ENCODE results near the gene ZXDC. TPM values are rescaled to one million over a fixed set of nuclear protein-coding genes. Genes with fewer than 3 reads are reported as not detected.
A peak's percentile ranks its signal among the peaks of the same experiment; 100 is the strongest.

ZXDC gene
- total RNA-seq, 1 donor from 2014 or later = 29.4 TPM

DNA sequence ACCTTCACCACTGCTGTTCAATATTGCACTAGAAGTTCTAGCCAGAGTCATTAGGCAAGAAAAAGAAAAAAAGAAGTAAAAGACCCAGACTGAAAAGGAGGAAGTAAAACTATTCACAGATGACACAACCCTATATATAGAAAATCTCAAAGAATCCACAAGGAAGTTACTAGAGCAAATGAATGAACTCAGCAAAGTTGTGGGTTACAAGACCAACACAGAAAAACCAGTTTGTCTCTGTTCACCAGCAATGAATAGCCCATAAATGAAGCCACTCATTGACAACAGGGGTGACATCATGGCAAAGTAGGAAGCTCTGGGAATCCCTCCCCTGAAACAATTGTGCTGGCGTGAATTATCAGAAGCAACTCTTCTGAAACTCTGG, 76.3 kb downstream of the ZXDC start:
- H3K27me3 Mint-ChIP-seq = peaks cover 9% of the 10 kb centered on the region
- no peak overlapping the region for H3K4me3 Mint-ChIP-seq
- no peaks in the 10 kb centered on the region for H3K9me3 Mint-ChIP-seq
- H3K4me1 Mint-ChIP-seq = no peaks in the 10 kb centered on the region
- no peak overlapping the region for H3K27ac Mint-ChIP-seq
- H3K36me3 Mint-ChIP-seq (ENCODE audit: low read depth) = no peaks in the 10 kb centered on the region
- no peak for DNase-seq
- intact Hi-C loops (cut with micrococcal nuclease) = no loop called here

- H3K27me3 Mint-ChIP-seq = peaks cover 16% of the 10 kb centered on the region
- H3K27ac Mint-ChIP-seq = no peak overlapping the region
- no peaks in the 10 kb centered on the region for H3K4me1 Mint-ChIP-seq
- DNase-seq = no peak
- intact Hi-C loops (cut with micrococcal nuclease) = no loop called here
- no peaks in the 10 kb centered on the region for H3K9me3 Mint-ChIP-seq
- no peak overlapping the region for H3K4me3 Mint-ChIP-seq
- H3K36me3 Mint-ChIP-seq (ENCODE audit: low read depth) = no peaks in the 10 kb centered on the region
These were observed 77.0 kb downstream of the ZXDC start for GRCh38 chr3:126398423-126399350.

DNA sequence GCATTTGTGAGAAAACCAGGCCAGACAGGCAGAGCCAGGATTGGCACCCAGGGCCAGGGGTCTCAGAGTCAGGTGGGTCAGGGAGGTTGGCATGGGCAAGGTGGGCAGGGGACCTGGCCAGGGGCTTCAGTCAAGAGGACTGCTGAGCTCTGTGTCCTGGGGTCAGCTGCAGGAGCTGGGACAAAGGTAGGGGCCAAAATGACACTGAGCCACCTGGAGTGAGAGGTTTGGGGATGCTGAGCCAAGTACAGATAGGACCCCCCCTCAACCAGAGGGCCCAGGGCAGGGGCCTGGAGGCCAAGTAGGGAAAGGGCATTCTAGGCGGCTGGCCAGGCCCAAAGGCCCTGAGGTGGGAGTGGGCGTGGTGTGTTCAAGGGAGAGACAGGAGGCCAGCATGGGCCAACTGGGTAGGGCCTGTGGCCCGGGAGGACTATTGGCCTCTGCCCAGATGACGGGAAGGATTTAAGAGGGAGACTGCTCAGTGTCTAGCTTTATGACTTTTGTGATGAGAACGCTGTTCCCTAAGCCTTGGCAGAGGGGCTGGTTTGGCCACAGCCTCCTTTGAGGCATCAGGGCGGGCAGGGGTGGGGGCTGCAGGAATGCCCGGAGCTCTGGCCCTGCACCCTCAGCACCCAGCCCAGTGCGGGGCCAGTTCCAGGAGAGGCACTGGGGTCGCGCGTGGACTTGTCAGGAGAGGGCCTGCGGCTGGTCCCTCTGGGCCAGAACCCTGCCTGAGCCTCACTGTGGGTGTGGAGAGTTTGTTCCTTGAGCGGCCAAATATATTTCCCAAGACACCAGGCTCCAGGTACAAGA, 77.9 kb downstream of the ZXDC start:
- Mint-ChIP-seq H3K4me3 (no peak overlapping the region), H3K27me3 (peaks cover 24% of the 10 kb centered on the region), H3K4me1 (no peaks in the 10 kb centered on the region), H3K36me3 (ENCODE audit: low read depth) (no peaks in the 10 kb centered on the region), H3K27ac (no peak overlapping the region), H3K9me3 (no peaks in the 10 kb centered on the region)
- intact Hi-C loops (cut with micrococcal nuclease) = no loop called here
- no peak for DNase-seq

- no peak overlapping the region for H3K27ac Mint-ChIP-seq
- no peak for DNase-seq
- no peaks in the 10 kb centered on the region for H3K4me1 Mint-ChIP-seq
- intact Hi-C loops (cut with micrococcal nuclease) = no loop called here
- H3K27me3 Mint-ChIP-seq = peaks cover 30% of the 10 kb centered on the region
- no peaks in the 10 kb centered on the region for H3K9me3 Mint-ChIP-seq
- no peak overlapping the region for H3K4me3 Mint-ChIP-seq
- no peaks in the 10 kb centered on the region for H3K36me3 Mint-ChIP-seq (ENCODE audit: low read depth)
These were observed 79.2 kb downstream of the ZXDC start for GRCh38 chr3:126396536-126396935.

DNA sequence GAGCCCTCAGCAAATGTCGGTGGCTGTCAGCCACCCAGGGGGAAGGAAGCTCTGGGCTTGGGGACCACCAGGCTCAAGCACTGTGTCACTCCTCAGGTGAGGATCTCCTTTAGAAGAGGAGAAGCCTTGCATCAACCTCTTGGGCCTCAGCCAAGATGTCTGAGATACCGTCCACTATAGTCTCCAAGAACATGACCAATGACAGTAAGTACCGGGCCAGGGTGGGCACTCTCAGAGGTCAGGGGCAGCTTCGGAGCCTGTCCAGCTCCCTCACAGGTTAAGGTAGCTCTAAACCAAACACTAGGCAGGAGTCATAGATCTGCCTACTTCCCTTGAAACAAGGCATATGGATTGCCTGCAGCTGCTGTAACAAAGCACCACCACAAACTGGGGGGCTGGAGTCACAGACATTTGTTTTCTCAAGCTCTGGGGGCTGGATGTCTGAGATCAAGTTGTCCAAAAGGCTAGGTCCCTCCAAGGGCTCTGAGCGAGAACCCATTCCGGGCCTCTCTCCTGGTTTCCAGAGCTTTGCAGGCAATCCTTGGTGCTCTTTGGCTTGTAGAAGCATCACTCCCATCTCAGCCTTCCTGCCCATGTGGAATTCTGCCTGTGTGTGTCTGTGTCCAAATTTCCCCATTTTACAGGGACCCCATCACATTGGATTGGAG, 79.7 kb downstream of the ZXDC start:
- Mint-ChIP-seq H3K4me1 (no peaks in the 10 kb centered on the region), H3K36me3 (ENCODE audit: low read depth) (no peaks in the 10 kb centered on the region), H3K4me3 (no peak overlapping the region), H3K27me3 (peaks cover 35% of the 10 kb centered on the region), H3K9me3 (no peaks in the 10 kb centered on the region), H3K27ac (no peak overlapping the region)
- DNase-seq = no peak
- intact Hi-C loops (cut with micrococcal nuclease) = no loop called here

- DNase-seq = no peak
- Mint-ChIP-seq H3K4me3 (no peak overlapping the region), H3K36me3 (ENCODE audit: low read depth) (no peaks in the 10 kb centered on the region), H3K4me1 (peaks cover 3% of the 10 kb centered on the region), H3K9me3 (no peaks in the 10 kb centered on the region), H3K27ac (no peak overlapping the region), H3K27me3 (peaks cover 44% of the 10 kb centered on the region)
- intact Hi-C loops (cut with micrococcal nuclease) = no loop called here
These were observed 80.7 kb downstream of the ZXDC start for GRCh38 chr3:126394977-126395321.

DNA sequence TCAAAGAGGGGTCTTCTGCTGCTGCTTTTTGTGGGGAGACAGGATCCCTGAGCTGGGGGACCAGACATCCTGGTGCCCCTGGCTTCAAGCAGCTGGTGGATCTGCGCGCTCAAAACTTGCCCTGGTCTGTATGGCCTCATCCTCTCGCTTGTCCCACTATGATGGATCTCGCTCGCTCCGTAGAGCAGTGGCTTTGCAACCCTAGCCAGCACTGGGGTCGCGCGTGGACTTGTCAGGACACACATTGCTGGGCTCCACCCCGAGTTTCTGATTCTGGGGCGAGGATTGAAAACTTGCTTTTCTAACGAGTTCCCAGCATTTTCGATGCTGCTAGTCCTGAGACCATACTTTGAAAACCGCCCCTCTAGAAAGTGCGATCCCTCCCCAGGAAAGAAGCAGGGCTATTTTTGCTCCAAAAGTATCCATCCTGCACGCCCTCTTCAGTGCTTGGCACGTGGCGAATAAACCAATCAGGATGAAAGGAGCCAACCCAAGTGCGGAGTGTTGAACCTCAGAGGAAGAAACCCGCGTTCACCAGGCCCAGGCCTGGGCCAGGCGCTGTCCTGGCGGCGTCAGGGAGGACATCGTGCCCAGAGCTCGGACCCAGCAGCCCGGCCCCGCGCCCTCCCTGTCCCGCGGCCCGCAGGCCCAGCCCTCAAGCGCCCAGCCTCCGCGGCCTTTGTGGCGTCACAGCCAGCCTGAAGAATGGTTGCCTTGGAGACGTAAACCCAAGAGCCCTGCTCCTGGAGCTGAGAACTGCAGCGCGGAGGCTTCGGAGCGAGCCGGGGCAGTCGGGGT, 81.3 kb downstream of the ZXDC start, which contains the start of gene CFAP100:
CFAP100 (plus strand) TSS at position 731 of the 798 bp plus-strand sequence. CDS start 1,092 bp downstream, outside the sequence.
- no peak within 1 kb of the TSS for H3K4me3 Mint-ChIP-seq
- DNase-seq = no peak
- H3K36me3 Mint-ChIP-seq (ENCODE audit: low read depth) = no peaks in the 10 kb centered on the region
- no peaks in the 10 kb centered on the region for H3K9me3 Mint-ChIP-seq
- intact Hi-C loops (cut with micrococcal nuclease) = no loop called here
- H3K27me3 Mint-ChIP-seq = peaks cover 48% of the 10 kb centered on the region
- H3K4me1 Mint-ChIP-seq = peaks cover 6% of the 10 kb centered on the region
- no peak within 1 kb of the TSS for H3K27ac Mint-ChIP-seq

DNA sequence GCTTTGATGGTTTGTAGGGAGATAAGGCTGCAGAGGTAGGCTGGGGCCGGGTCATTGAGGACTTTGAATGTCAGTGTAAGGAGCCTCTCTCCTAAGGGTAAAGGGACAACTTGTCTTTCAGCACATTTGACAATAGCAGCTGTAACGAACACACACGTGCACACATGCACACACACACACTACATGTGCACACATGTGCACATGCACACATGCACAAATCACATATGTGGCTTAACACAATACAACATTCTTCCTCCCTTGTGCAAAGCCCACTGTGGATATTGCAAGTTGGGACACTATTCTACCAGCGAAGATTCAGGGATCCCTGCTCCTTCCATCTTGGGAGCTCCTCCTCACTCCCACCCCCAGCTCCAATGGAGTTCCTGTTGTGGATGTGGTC, 82.1 kb downstream of the ZXDC start:
- intact Hi-C loops (cut with micrococcal nuclease) = no loop called here
- Mint-ChIP-seq H3K36me3 (ENCODE audit: low read depth) (no peaks in the 10 kb centered on the region), H3K27ac (no peak overlapping the region), H3K4me3 (no peak overlapping the region), H3K27me3 (peaks cover 51% of the 10 kb centered on the region), H3K4me1 (peaks cover 6% of the 10 kb centered on the region), H3K9me3 (no peaks in the 10 kb centered on the region)
- no peak for DNase-seq

- no peaks in the 10 kb centered on the region for H3K9me3 Mint-ChIP-seq
- H3K27me3 Mint-ChIP-seq = peaks cover 57% of the 10 kb centered on the region
- peaks cover 6% of the 10 kb centered on the region for H3K4me1 Mint-ChIP-seq
- no peak for DNase-seq
- no peaks in the 10 kb centered on the region for H3K36me3 Mint-ChIP-seq (ENCODE audit: low read depth)
- H3K27ac Mint-ChIP-seq = no peak overlapping the region
- intact Hi-C loops (cut with micrococcal nuclease) = no loop called here
- no peak overlapping the region for H3K4me3 Mint-ChIP-seq
These were observed 83.4 kb downstream of the ZXDC start for GRCh38 chr3:126392246-126392645.

DNA sequence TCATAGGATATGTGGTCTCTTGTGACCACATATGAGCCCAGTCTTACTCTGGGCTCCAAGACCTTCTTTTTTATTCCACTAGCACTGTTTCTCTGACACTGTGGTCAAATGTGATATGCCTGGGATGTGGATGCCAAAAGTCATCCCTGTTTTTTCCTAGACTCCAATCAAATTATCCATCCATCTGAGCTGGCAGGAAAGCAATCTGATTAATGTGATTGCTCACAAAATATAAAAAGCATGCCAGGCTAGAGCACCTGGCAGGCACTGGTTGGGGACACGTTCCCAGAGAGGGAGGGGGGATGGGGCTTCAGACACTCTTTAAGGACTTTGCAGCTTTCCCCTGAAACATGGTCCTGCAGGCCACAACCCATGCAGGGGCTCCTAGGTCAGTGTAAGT, 84.1 kb downstream of the ZXDC start:
- Mint-ChIP-seq H3K36me3 (ENCODE audit: low read depth) (no peaks in the 10 kb centered on the region), H3K27me3 (peaks cover 57% of the 10 kb centered on the region), H3K9me3 (no peaks in the 10 kb centered on the region), H3K4me3 (no peak overlapping the region), H3K4me1 (peaks cover 6% of the 10 kb centered on the region), H3K27ac (no peak overlapping the region)
- intact Hi-C loops (cut with micrococcal nuclease) = no loop called here
- no peak for DNase-seq

- H3K4me1 Mint-ChIP-seq = peaks cover 6% of the 10 kb centered on the region
- H3K36me3 Mint-ChIP-seq (ENCODE audit: low read depth) = no peaks in the 10 kb centered on the region
- H3K27ac Mint-ChIP-seq = no peak overlapping the region
- intact Hi-C loops (cut with micrococcal nuclease) = no loop called here
- H3K9me3 Mint-ChIP-seq = no peaks in the 10 kb centered on the region
- no peak for DNase-seq
- no peak overlapping the region for H3K4me3 Mint-ChIP-seq
- peaks cover 60% of the 10 kb centered on the region for H3K27me3 Mint-ChIP-seq
These were observed 84.9 kb downstream of the ZXDC start for GRCh38 chr3:126390751-126391150.

GRCh38 chr3:126390201-126390600, 85.5 kb downstream of the ZXDC start:
- Mint-ChIP-seq H3K4me1 (peaks cover 6% of the 10 kb centered on the region), H3K36me3 (ENCODE audit: low read depth) (no peaks in the 10 kb centered on the region), H3K4me3 (no peak overlapping the region), H3K27ac (no peak overlapping the region), H3K9me3 (no peaks in the 10 kb centered on the region), H3K27me3 (peaks cover 56% of the 10 kb centered on the region)
- intact Hi-C loops (cut with micrococcal nuclease) = no loop called here
- no peak for DNase-seq

GRCh38 chr3:126389794-126390146, 85.9 kb downstream of the ZXDC start:
- H3K4me1 Mint-ChIP-seq = peaks cover 6% of the 10 kb centered on the region
- peaks cover 55% of the 10 kb centered on the region for H3K27me3 Mint-ChIP-seq
- no peaks in the 10 kb centered on the region for H3K36me3 Mint-ChIP-seq (ENCODE audit: low read depth)
- no peak overlapping the region for H3K27ac Mint-ChIP-seq
- peak overlapping the region; percentile 26 for H3K4me3 Mint-ChIP-seq
- H3K9me3 Mint-ChIP-seq = no peaks in the 10 kb centered on the region
- no peak for DNase-seq
- intact Hi-C loops (cut with micrococcal nuclease) = loop anchor here (1.0 kb wide), 1 partner anchor 143 kb away; no protein-coding TSS in a partner anchor

Data from activated CD4-positive, alpha-beta T cell treated with anti-CD3 and anti-CD28 coated beads, Interleukin-2, amount 10 ng/mL, durations not matched to agents 24 days and 14 days (primary cell).